ENCODE results near the gene MGMT.

MGMT gene

DNA sequence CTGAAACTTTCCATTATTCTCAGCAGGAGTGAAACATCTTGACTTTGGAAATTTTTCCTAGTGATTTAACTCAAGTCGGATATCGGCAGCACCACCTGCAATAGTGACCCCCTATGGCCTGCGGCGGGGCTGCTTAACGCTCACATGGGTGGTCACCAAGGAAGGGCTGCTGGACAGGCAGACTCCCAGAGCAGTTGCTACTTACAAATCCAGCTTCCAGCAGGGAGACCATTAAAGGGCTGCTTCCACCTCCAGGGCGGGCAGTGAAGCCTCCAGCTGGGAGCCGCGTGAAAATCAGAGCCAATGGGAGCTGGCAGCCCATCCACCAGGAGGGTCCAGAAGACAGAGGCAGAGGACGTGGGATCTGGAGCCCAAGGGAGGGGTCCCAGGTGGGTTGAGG lies 122.5 kb downstream of the MGMT start:
- TF ChIP-seq, protein P1, sequence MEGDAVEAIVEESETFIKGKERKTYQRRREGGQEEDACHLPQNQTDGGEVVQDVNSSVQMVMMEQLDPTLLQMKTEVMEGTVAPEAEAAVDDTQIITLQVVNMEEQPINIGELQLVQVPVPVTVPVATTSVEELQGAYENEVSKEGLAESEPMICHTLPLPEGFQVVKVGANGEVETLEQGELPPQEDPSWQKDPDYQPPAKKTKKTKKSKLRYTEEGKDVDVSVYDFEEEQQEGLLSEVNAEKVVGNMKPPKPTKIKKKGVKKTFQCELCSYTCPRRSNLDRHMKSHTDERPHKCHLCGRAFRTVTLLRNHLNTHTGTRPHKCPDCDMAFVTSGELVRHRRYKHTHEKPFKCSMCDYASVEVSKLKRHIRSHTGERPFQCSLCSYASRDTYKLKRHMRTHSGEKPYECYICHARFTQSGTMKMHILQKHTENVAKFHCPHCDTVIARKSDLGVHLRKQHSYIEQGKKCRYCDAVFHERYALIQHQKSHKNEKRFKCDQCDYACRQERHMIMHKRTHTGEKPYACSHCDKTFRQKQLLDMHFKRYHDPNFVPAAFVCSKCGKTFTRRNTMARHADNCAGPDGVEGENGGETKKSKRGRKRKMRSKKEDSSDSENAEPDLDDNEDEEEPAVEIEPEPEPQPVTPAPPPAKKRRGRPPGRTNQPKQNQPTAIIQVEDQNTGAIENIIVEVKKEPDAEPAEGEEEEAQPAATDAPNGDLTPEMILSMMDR (IDR thresholded peaks at IDR 0.05; ENCODE audit: low read depth, low read length): no peak
- no peak for DNase-seq (ENCODE audit: extremely low read depth, low read depth)

GRCh38 chr10:129593953-129594352 lies 126.9 kb downstream of the MGMT start:
- TF ChIP-seq, protein P1 (IDR thresholded peaks at IDR 0.05; ENCODE audit: low read depth, low read length): no peak
- DNase-seq (ENCODE audit: extremely low read depth, low read depth): no peak

DNA sequence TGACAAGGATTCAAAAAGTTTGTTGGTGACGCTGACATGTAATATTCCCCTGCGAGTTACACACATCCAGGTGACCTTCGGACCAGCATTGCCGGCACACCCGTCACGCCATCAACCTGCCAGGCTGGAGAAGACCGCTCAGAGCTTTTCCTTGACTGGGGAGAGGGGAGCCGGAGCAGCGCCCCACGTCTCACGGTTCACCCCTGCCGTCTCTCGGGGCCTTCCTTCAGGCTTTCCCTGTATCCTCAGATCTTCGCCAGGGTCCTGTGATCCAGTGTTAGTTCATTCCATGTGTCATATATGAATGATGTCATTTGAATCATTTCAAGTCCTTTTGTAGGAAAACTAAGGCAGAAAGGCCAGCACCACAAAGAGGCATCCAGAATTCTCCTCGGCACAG lies 127.8 kb downstream of the MGMT start:
- DNase-seq (ENCODE audit: extremely low read depth, low read depth): no peak
- TF ChIP-seq, protein P1 (IDR thresholded peaks at IDR 0.05; ENCODE audit: low read depth, low read length): no peak

GRCh38 chr10:129598413-129598812 lies 131.4 kb downstream of the MGMT start:
- TF ChIP-seq, protein P1 (IDR thresholded peaks at IDR 0.05; ENCODE audit: low read depth, low read length): no peak
- DNase-seq (ENCODE audit: extremely low read depth, low read depth): no peak

DNA sequence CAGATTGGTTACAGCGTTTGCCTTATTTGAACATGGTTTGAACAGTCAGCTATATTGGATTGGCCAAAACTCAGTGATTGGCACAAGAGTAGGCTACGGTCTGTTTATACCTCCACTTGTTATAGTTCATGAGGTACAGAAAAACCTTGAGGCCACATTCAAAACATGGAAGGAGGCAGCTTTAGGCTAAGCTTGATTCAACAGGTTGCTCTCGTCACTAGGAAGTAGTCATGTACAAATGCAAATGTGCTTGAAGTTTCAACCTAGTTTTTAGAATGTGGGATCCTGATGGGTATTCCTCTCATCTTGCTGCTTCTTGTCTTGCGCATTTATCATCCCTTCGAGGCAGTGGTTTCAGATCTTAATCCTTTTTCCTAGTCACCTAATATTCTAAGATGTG lies 132.1 kb downstream of the MGMT start:
- DNase-seq (ENCODE audit: extremely low read depth, low read depth): no peak
- TF ChIP-seq, protein P1 (IDR thresholded peaks at IDR 0.05; ENCODE audit: low read depth, low read length): no peak

- TF ChIP-seq, protein P1 (IDR thresholded peaks at IDR 0.05; ENCODE audit: low read depth, low read length): no peak
- no peak for DNase-seq (ENCODE audit: extremely low read depth, low read depth)
Measured at GRCh38 chr10:129601737-129602136, 134.7 kb downstream of the MGMT start.

GRCh38 chr10:129602938-129603535 lies 136.0 kb downstream of the MGMT start:
- TF ChIP-seq, protein P1 (IDR thresholded peaks at IDR 0.05; ENCODE audit: low read depth, low read length): no peak
- no peak for DNase-seq (ENCODE audit: extremely low read depth, low read depth)
